ENCODE data around the gene MOGAT1.

GRCh38 chr2:222708274-222708710 is 36.8 kb downstream of the MOGAT1 start:
- TF ChIP-seq CTCF (IDR thresholded peaks at IDR 0.05; ENCODE audit: low read depth, low read length) = peak; percentile 67
- no peak for TF ChIP-seq EZH2phosphoT487 (IDR thresholded peaks at IDR 0.05; ENCODE audit: low read depth)

All from OCI-LY3 (cell line).